HG02970 (cell line): ENCODE data around the gene HOXA3.

ENCODE experiments used
- ATAC-seq: cut with Tn5 transposase; IDR thresholded peaks from one replicate; pipeline ENCODE4 v1.9.1; 2021; ENCODE audit warnings: mild to moderate bottlenecking, moderate library complexity, moderate number of reproducible peaks; ENCODE audit not compliant: unreplicated experiment, low FRiP score

Gene HOXA3

GRCh38 chr7:27189997-27190748 is 37.8 kb upstream of the HOXA3 start:
- ATAC-seq: no peak

DNA sequence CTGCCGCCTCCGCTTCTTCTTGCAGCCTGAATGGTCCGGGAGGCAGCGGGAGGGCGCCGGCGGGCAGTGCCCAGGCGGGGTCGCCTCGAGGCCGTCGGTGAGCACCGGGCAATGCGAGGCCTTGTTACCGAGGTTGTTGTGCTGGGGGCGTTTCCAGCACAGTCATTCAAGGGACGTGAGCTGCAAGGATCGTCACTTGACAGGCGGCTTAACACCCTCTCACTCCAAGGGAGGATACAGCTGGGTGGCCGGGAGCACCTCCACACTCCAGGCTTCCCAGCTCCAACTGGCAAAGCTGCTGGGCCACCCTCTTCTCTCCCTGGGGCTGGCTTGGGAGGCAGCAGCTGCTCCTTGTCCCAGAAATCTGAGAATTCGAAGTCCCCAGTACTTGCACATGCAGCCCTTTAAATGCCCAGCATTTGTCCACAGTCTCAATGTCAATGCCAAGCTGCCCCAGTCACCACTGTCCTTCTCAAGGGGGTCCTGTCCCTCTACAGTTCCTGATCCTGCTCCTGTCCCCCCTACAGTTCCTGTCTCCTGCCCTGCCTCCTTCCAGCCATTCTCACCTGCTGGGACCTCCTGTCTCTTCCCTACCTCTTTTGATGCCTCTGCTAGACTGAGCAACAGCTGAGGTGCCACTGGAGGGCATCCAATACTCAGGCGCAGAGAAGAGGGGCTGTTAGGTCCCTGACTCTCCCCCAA is 37.1 kb upstream of the HOXA3 start:
- no peak for ATAC-seq

- ATAC-seq: no peak
Observed at GRCh38 chr7:27188386-27189294, 36.3 kb upstream of the HOXA3 start.

GRCh38 chr7:27187475-27188385 is 35.3 kb upstream of the HOXA3 start:
- no peak for ATAC-seq

- no peak for ATAC-seq
Observed at GRCh38 chr7:27186668-27187474, 34.5 kb upstream of the HOXA3 start.

DNA sequence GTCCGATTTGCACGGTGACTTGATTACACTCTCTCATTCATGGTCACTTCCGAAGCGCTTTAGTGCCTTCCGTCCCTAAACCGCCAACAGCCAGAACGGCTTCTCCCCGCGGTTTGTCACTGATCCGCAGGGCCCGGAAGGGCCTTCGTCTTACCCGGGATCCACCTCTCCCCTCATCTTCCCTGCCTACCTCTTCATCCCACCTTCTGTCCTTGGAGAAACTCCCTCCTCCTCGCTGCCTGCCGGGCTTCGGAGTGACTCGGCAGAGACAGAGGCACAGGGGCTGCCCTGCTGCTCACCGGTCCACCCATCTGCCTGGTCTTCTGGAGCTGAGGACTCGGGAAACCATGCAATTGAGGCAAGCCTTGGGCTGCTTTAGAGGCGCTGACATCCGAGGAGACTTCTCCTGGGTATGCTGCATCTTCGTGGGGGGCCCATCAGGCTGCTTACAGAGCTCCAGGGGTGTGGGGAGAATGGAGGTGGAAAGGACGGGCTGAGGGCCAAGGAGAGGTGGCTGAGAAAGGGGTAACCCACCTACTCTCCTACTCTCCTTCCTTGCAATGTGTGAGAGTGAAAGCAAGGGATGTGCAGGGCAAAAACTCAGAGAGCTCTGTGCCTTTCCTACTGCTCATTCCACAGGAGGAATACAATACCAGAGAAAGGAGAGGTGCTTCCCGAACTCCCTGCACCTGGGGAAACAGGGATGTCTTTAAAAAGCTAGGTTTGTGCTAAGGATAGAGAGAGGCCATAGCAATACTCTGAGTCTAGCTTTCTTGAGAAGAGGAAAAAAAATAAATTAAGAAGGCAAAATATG is 33.7 kb upstream of the HOXA3 start:
- no peak for ATAC-seq

- ATAC-seq: no peak
Observed at GRCh38 chr7:27185013-27185853, 32.9 kb upstream of the HOXA3 start, which contains the start of gene HOXA11. HOXA11 (minus strand) TSS chr7:27185232; CDS start chr7:27185144, 88 bp downstream.

DNA sequence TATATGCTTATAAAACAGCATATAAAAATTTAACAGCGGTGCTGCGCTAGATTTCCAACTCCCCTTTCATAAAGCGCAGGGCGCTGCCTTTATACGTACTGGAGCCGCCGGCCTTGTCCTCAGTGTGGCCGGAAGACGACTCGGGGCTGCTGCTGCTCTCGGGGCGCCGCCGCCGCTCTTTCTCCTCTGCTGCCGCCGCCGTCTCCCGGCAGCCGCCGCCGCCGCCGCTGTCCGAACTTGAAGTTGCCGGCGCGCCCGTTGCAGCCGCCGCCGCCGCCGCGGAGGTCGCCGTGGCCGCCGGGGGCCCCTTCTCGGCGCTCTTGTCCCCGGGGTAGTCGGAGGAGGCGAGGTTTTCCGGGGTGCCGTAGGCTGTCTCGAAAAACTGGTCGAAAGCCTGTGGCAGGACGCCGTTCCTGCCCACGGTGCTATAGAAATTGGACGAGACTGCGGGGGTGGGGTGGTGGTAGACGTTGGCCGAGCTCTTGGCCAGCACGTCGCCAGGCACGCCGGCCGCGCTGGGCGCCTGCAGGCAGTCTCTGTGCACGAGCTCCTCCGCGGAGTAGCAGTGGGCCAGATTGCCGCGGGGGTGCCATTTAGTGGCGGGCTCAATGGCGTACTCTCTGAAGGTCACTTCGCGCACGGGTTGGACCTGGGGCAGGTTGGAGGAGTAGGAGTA is 32.1 kb upstream of the HOXA3 start:
- ATAC-seq: no peak

DNA sequence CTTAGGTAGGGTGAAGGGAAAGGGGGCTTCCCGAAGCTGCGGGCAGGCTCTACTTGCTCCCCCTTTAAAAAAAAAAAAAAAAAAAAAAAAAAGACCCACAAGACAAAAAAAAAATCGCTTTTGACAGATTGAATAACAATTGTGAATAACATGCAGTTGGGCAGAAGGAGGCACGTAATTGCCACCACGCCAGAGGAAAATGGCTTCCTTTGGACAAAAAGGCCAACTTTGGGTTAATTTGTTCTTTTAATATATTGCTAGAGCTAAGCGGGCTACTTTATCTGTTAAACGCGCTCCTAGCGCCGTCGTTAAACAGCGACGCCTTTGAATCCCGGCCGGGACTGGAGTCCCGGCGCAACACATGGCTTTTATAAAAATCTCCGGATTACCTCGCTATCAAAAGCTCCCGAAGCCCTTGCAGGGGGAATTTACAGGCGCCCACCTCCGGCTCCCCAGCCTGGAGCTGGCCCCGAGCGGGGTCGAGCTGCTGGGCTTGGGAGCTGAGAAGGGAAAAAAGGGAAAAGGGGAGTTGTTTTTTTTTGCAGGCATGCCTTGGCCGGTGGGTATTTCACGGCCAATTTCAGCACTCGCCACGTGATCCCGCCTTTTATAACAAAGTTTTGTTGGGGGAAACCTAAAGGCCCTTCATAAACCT is 31.4 kb upstream of the HOXA3 start:
- no peak for ATAC-seq

DNA sequence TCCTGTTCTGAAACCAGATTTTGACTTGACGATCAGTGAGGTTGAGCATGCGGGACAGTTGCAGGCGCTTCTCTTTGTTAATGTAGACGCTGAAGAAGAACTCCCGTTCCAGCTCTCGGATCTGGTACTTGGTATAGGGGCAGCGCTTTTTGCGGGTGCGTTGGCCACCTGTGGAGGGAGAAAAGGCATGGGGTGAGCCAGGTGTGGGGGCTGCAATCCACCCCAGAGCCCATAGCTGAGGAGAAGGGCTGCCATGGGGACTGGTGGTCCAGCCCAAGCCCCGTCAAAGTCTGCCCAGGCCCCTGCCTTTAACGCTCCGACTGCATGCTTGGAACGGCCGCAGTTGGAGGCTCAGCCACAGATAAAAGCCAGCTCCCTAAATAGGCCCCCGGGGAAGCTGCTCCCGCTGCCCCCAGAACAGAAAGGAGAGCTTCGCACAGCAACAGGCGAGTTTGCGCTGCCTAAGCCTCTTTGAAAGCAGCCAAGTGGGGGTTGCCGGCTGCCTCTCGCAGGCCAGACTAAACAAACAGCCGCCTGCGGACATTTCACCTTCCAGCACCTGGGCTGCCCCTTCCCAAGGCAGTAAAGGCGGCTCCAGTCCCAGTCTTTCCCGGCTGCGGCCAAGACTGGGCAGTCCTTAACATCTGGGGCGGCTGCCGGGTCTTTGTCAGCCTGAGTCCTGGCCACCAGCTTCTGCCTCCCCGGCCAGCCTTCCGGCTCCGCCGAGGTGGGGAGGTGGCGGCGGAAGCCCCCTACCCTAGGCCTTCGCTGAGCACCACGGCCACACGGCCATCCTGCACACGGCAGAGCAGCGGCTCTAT is 30.7 kb upstream of the HOXA3 start:
- ATAC-seq: no peak

DNA sequence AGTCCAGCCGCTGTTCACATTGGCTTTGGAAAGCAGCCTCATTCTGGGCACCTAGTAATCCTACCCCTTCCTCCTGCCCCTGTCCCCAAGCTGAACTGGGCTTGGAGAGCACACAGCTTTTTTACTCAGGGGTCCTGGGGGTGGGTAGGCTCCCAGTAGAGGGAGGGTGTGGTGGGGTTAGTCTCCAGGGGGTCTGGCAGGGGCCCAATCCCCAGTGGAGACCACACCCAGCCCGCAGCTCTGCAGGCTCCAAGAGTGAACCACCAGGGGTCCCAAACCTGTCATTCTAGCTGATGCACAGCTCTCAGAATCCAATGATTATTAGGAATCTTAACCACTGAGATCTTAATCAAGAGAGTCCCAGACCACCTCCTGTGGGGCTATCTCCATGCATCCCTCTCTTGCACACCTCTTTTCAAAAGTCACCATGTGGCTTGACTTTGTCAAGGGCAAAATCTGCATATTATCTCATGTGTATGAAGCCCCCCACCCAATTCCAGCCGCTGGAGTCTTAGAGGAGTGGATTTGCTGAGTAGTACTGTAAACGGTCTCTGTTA is 30.0 kb upstream of the HOXA3 start:
- ATAC-seq: no peak

GRCh38 chr7:27181795-27182275 is 29.5 kb upstream of the HOXA3 start:
- no peak for ATAC-seq

DNA sequence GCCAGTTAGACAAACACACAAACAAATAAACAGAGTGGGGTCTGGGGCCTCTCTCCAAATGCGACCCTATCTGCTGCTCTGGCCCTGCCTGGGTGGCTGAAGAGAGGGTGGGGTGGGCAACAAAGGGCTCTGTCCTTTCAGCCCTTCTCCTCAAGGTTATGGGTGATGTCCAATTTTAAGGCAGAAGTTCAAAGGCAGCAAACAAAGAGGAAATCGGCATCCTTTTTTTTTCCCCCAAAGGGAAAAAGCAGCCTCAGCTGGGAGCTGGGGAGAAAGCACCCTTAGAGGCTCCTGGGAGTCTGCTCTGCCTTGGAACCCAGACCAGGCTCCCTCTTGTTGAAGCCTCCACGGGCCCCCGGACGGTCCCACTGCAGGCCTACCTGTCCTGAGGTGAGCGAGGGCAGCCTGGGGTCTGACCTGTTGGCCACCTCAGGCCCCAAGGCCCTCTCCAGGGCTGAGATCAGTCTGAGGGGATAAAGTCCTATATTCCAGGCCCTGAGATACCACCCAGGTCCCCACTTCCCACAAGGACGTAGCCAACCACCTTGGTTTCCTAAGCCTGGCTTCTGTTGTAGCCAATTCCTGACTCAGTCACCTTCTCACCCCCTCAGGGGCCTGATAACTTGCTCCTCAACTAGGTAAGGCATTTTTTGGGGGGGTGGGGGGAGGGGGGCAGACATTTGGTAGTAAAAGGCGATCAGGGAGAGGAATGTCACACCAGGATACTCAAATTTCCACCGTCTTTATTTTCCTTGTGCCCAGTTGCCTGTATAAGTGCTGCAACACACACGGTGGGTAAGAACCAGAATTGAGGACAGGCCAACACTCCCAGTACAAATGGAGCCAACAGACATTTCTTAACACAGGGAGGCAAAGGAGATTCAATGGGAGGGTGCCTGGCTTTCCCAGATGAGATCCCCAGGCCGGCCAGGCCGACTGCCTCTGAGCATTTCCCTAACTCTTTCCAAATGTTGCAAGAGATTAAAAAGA is 28.3 kb upstream of the HOXA3 start:
- no peak for ATAC-seq
